Effector CD8-positive, alpha-beta T cell (primary cell): ENCODE measurements around the gene DNAJC15.
"Not testable (repeated sequence)": the region's sequence is repeated elsewhere in the genome, so short reads cannot be mapped to it uniquely, and the experiment has no call there.

Source experiments
- DNase-seq: peaks from one replicate; lab custom pipeline; 2025; lab: John Stamatoyannopoulos, UW
- total RNA-seq, 4 experiments: gene quantifications; one replicate each; lab custom pipeline; 2026; lab: John Stamatoyannopoulos, UW

Gene DNAJC15
- total RNA-seq, result 16.1 to 38.8 (median 28.7) reads per million in 4 experiments

GRCh38 chr13:43023289-43023963 is at the start of gene DNAJC15:
Gene DNAJC15, plus strand, starts transcription at chr13:43023586. Its CDS starts 41 bp downstream, at chr13:43023627.
- peak; percentile 55 for DNase-seq

GRCh38 chr13:42976066-42976465 is 47.3 kb upstream of the DNAJC15 start:
- DNase-seq, result no peak

- no peak for DNase-seq
Observed at GRCh38 chr13:42977219-42977659, 46.1 kb upstream of the DNAJC15 start.

- DNase-seq, result no peak
Observed at GRCh38 chr13:42981317-42981716, 42.1 kb upstream of the DNAJC15 start.

- DNase-seq, result no peak
Observed at GRCh38 chr13:42981853-42982252, 41.5 kb upstream of the DNAJC15 start.

DNA sequence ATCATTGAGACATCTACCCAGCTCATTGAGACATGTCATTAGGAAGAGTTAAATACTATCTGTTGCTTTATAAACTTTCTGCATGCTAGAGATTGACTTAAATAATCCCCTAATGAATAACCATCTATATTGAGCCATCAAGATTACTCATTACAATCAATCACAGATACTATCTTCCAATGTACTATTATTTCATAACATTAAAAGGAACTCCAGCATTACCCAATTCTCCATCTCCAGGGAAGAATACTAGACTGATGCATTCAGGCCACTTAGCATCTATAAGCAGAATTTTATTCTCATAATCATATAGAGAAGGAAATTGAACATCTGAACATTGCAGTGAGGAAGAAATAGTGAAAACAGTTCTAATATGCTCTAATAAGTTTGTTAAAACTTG is 39.4 kb upstream of the DNAJC15 start:
- no peak for DNase-seq

DNA sequence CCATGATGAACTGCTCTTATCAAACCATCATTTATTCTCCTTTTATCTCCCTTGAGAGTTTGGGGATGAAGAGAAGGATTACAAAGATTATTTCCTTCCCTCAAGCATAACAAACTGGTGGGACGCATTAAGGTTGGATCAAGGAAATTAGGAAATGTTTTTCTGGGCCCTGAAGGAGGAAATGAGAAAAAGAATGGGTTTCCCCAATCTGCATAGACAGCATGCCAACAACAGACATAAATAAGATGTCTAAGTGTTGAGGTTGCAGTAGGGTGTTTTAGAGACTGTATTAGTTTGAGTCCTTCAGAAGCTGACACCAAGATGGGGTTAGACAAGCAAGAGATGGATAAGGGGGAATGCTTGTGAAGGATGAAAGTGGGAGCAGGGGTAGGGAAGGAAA is 38.7 kb upstream of the DNAJC15 start:
- DNase-seq, result no peak

- no peak for DNase-seq
Observed at GRCh38 chr13:42985312-42986175, 37.8 kb upstream of the DNAJC15 start.

DNA sequence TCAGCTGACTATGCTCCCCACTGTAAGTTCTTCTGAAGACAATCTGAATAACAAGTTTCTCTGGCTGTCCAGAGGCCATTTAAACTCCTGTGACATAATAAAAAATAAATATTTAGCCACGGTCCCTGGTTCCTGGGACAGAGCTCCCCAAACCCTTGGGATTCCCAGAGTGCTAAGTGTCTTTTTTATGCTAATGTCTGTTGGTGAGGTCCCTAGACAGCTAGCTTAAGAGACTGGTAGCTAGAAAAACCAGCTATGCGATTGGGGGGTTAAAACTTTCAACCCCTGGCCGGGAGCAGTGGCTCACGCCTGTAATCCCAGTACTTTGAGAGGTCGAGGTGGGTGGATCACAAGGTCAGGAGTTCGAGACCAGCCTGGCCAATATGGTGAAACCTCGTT is 37.2 kb upstream of the DNAJC15 start:
- DNase-seq, result no peak

GRCh38 chr13:42990291-42991232 is 32.8 kb upstream of the DNAJC15 start:
- DNase-seq, result no peak

DNA sequence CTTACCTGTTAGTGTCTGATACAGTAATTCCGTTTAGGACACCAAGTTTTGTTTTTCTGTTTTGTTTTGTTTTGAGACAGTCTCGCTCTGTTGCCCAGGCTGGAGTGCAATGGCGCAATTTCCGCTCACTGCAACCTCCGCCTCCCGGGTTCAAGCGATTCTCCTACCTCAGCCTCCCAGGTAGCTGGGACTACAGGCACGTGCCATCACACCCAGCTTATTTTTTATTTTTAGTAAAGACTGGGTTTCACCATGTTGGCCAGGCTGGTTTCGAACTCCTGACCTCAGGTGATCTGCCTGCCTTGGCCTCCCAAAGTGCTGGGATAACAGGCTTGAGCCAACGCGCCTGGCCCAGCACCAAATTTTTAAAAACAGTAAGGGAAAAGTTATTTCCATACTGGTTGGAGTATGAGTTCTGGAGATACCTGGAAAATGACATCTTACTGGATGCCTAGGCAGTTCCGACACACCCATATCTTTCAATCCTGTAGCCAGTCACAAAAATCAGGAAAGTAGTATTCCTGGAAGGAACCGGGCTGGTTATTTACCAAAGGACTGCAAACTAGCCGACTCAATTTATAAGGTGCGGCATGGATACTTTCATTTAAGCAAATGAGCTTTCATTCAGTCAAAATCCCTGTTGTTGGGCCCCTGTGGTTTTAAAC is 32.0 kb upstream of the DNAJC15 start:
- not testable (repeated sequence) for DNase-seq

DNA sequence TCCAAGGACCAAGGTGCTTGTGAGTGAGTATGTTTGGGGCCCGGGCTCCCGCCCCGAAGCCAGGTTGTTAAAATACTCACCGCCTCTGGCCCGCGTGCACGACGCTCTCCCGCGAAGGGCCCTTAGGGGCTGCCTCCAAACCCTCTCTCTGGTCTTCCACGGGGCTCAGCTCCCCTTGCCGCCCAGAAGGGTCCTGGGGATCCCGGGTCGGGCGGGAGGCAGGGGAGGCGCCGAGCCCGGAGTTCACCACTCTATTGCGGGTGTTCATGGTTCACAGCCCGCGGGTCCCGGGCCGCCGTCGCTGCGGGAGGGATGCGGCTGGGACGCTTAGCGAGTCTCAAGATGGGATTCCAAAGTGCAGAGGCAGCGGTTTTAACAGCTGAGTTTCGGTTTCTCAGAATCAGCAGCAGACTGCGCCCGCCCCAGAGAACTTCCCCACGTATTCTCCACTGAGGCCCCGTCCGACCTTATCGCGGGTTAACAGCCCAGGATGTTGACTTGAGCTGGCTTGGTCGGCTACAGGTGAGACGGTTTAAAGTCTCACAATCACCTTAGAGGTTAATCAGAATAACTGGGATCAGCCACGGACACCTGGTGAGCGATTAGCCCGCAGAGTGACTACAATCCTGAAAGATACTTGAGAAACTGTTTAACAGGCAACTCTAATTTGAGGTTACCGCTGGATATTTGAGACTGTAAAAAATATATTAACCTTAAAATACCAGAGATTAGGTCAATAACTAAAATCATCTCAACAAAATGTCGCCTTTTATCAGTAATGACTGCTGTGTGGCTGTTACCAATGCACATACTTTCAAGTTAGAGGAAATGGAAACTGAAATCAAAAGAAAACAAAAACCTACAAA is 31.3 kb upstream of the DNAJC15 start, which contains the start of gene EPSTI1:
Gene EPSTI1, minus strand, starts transcription at position 344 of the 866 bp plus-strand sequence. Its CDS starts 76 bp downstream, at position 268.
- DNase-seq, result peak; percentile 33

DNA sequence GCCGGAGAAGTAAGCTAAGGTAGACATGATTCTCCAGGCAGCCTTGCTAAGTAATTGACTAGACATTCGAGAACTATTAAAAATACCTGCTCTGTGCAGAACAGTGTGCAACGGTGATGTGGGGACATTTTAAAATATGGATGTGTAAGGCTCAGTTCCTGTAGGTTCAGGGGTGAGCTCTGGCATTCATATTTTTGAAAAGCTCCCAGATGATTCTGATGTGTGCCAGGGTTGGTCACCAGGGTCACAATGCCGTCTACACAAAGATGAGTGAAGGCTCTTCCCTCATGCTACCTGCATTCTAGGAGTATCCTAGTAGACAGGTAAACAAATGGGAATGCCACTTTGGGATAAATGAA is 30.6 kb upstream of the DNAJC15 start:
- DNase-seq, result no peak

- no peak for DNase-seq
Observed at GRCh38 chr13:42994878-42995277, 28.5 kb upstream of the DNAJC15 start.

GRCh38 chr13:42996584-42996983 is 26.8 kb upstream of the DNAJC15 start:
- no peak for DNase-seq

DNA sequence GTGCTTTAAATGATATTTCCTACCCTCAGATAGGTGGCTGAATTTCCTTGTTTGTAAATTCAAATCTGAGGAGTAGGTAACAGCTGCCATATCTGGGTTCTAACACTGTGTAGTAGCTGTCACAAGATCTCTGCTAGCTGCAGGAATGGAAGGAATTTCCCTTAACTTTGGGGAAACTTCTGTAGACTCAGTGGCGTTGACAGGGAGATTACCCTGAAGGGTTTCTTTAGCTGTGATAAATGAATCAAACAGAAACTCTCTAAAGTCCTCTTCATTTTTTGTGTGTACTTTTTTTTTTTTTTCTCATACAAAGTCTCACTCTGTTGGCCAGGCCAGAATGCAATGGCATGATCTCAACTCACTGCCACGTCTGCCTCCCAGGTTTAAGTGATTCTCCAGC is 26.0 kb upstream of the DNAJC15 start:
- DNase-seq, result no peak

DNA sequence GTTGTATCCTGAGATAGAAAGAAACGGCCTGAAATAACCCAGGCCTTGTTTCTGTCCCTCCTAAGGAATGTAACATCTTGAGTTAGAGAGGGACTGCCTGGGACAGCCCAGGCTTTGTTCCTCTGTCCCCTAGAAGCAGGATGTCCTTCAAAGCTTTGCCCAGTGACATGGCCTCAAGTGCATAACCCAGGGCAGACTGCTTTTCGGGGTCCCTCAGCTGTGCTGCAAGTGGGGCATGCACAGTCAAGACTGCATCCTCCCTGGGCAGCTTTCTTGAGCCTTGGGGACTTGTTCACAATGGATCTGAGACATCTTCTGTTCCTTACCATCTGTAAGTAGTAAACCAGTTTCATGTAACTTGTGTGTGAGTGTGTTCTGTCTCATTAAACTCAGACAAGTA is 23.9 kb upstream of the DNAJC15 start:
- DNase-seq, result no peak

DNA sequence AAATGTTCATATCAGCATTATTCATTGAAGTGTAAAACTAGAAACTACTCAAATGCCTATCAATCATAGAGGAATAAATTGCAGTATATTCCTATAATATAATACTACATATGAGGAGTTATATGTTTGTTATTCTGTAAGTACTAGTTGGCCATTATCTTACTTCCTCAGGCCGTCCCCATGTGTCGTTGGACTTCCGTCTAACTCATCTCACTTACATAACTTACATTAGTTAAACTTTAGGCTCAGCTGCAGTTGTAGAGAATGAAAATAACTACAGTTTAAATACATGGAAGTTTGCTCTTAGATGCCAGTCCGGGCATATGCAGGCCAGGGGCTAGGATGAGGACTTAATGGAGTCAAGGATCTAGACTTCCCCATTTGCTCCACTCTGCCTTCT is 22.7 kb upstream of the DNAJC15 start:
- DNase-seq, result no peak

DNA sequence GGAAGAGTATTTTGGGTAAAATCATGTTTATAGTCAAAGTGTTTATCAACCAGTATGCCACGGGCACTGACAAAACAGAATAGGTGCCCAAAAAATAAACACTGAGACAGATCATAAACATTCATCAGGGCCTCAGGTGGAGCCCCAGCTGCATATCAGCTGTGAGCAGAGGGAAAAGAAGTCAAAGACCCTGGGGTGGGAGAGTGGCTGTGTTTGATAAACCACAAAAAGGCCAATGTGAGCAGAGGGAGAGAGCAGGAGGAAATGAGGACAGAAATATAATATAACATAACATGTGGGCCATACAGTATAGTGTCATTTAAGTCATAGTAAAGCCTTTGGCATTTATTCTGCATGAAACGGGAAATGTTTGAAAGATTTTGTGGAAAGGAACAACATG is 21.4 kb upstream of the DNAJC15 start:
- DNase-seq, result no peak

GRCh38 chr13:43003010-43003409 is 20.4 kb upstream of the DNAJC15 start:
- no peak for DNase-seq
